HCT116 (cell line): ENCODE measurements around the gene BNC2. TPM values are rescaled to one million over a fixed set of nuclear protein-coding genes. Genes with fewer than 3 reads are reported as not detected.

ENCODE experiments used
- ATAC-seq: fragments of 200-7000 bp; cut with Tn5 transposase; 2 replicates; pipeline ENCODE4 v1.9.1; 2020; ENCODE audit warnings: mild to moderate bottlenecking, moderate library complexity
- BruUV-seq: library from RNA; stranded (reverse); fragments of 400-500 nt; replicated peaks from 2 replicates; lab custom pipeline; 2021; lab: Mats Ljungman, UMichigan
- CTCF ChIA-PET: fragments of 300-600 bp; sonication (Branson Sonifier 250); formaldehyde crosslinking; loops from one replicate; lab custom pipeline; 2021; ENCODE audit warnings: antibody characterized with exemption; lab: Charles Lee
- POLR2A ChIA-PET: fragments of 300-600, 350-600 bp; sonication (Branson Sonifier 250); formaldehyde crosslinking; loops from one replicate; lab custom pipeline; 2021; ENCODE audit warnings: antibody characterized with exemption; lab: Charles Lee
- RAD21 ChIA-PET, 2 experiments: fragments of 300-600 bp; sonication (Branson Sonifier 250); formaldehyde crosslinking; loops; one replicate each; lab custom pipeline; 2023; ENCODE audit warnings: low total read pairs in 2 of 2; ENCODE audit not compliant: uncharacterized antibody in 2 of 2, unreplicated experiment in 2 of 2, low non-redundant PET in 1 of 2; lab: Charles Lee
- DNase-seq: peaks from one replicate; pipeline ENCODE4 v3.0.0-alpha.2; 2010; ENCODE audit warnings: low read depth, low spot score
- H2AFZ ChIP-seq: fragments of 200-600 bp; shearing (Covaris generic), sonication (generic); 2 replicates; pipeline ENCODE4 v1.6.1; 2017; ENCODE audit warnings: low read depth, mixed run types, mixed read lengths, antibody characterized with exemption, low read length; ENCODE audit not compliant: poor library complexity, severe bottlenecking
- H3K27ac ChIP-seq: 2 replicates; pipeline ENCODE4 v1.5.1; 2012; ENCODE audit warnings: low read depth, low read length
- H3K27me3 ChIP-seq: fragments of 200-600 bp; sonication (generic); 2 replicates; pipeline ENCODE4 v1.6.1; 2016; ENCODE audit warnings: mixed run types, low read length, mixed read lengths; ENCODE audit not compliant: insufficient read depth
- H3K36me3 ChIP-seq, 2 experiments: fragments of 200-500 bp in 1 of 2; fragments of 200-600 bp in 1 of 2; sonication (Bioruptor generic) in 1 of 2; sonication (generic) in 1 of 2; 2 replicates each; pipeline versions ENCODE4 v1.5.1 to v1.6.1; 2014 to 2016; ENCODE audit warnings: low read length in 2 of 2, inconsistent platforms in 1 of 2, mixed read lengths in 1 of 2, mixed run types in 1 of 2; ENCODE audit not compliant: insufficient read depth in 2 of 2, control insufficient read depth in 1 of 2
- H3K4me1 ChIP-seq, 2 experiments: fragments of 200-600 bp in 1 of 2; sonication (generic) in 1 of 2; 2 replicates each; pipeline versions ENCODE4 v1.5.1 to v1.6.1; 2012 to 2017; ENCODE audit warnings: low read length in 2 of 2, inconsistent platforms in 1 of 2, mild to moderate bottlenecking in 1 of 2, mixed read lengths in 1 of 2, mixed run types in 1 of 2, moderate library complexity in 1 of 2; ENCODE audit not compliant: insufficient read depth in 2 of 2, control insufficient read depth in 1 of 2
- H3K4me2 ChIP-seq: fragments of 200-600 bp; sonication (generic); 2 replicates; pipeline ENCODE4 v1.6.1; 2017; ENCODE audit warnings: mixed run types, low read length, mixed read lengths
- H3K4me3 ChIP-seq, 2 experiments: fragments of 200-600 bp in 1 of 2; sonication (generic) in 1 of 2; replicated peaks in 1 of 2; 2 replicates each; pipeline ENCODE4 v1.5.1; 2011 to 2016; ENCODE audit warnings: low read length in 2 of 2, control low read depth in 1 of 2, low read depth in 1 of 2, mild to moderate bottlenecking in 1 of 2, mixed read lengths in 1 of 2, mixed run types in 1 of 2
- H3K79me2 ChIP-seq: fragments of 200-600 bp; sonication (generic); 2 replicates; pipeline ENCODE4 v1.6.1; 2017; ENCODE audit warnings: mild to moderate bottlenecking, mixed run types, low read length, moderate library complexity, mixed read lengths; ENCODE audit not compliant: insufficient read depth
- H3K9ac ChIP-seq: fragments of 200-600 bp; sonication (generic); 2 replicates; pipeline ENCODE4 v1.6.1; 2016; ENCODE audit warnings: low read length, mixed read lengths
- H3K9me2 ChIP-seq: fragments of 200-600 bp; sonication (generic), shearing (Covaris generic); 2 replicates; pipeline ENCODE4 v1.6.1; 2017; ENCODE audit warnings: mixed run types, mild to moderate bottlenecking, moderate library complexity; ENCODE audit not compliant: insufficient read depth
- H3K9me3 ChIP-seq, 2 experiments: fragments of 200-500 bp in 1 of 2; fragments of 200-600 bp in 1 of 2; sonication (Bioruptor generic) in 1 of 2; sonication (generic) in 1 of 2; 2 replicates each; pipeline ENCODE4 v1.6.1; 2014 to 2017; ENCODE audit warnings: low read length in 2 of 2, mixed read lengths in 2 of 2, inconsistent platforms in 1 of 2, low read depth in 1 of 2, mild to moderate bottlenecking in 1 of 2, mixed run types in 1 of 2, moderate library complexity in 1 of 2; ENCODE audit not compliant: control insufficient read depth in 1 of 2, insufficient read depth in 1 of 2
- H4K20me1 ChIP-seq: fragments of 200-600 bp; sonication (generic), shearing (Covaris generic); 2 replicates; pipeline ENCODE4 v1.6.1; 2017; ENCODE audit warnings: mixed run types, mild to moderate bottlenecking, moderate library complexity; ENCODE audit not compliant: insufficient read depth
- EGR1 ChIP-seq: IDR thresholded peaks from 2 replicates; pipeline ENCODE4 v1.6.1; 2012; ENCODE audit warnings: low read depth
- RAD21 ChIP-seq: IDR thresholded peaks from 2 replicates; pipeline ENCODE4 v1.6.1; 2012; ENCODE audit warnings: low read depth, mild to moderate bottlenecking
- SP1 ChIP-seq: IDR thresholded peaks from 2 replicates; pipeline ENCODE4 v1.6.1; 2012; ENCODE audit warnings: low read depth
- SRF ChIP-seq: IDR thresholded peaks from 2 replicates; pipeline ENCODE4 v1.6.1; 2012; ENCODE audit warnings: low read depth
- YY1 ChIP-seq: IDR thresholded peaks from 2 replicates; pipeline ENCODE4 v1.6.1; 2011; ENCODE audit warnings: low read length, low read depth, moderate library complexity, mild to moderate bottlenecking; ENCODE audit not compliant: insufficient replicate concordance; ENCODE audit errors: extremely low read depth
- ZFX ChIP-seq: fragments of 450-650 bp; IDR thresholded peaks from 2 replicates; pipeline ENCODE4 v1.6.1; 2017
- ZNF274 ChIP-seq: fragments of 200-500 bp; sonication (Bioruptor generic); IDR thresholded peaks from 2 replicates; pipeline ENCODE4 v1.6.1; 2014; ENCODE audit warnings: mild to moderate bottlenecking, low read depth, low read length, inconsistent platforms
- intact Hi-C: fragments of 100-400 bp; cut with micrococcal nuclease; formaldehyde crosslinking; loops from 2 replicates; pipeline ENCODE4 v1.10.0; 2022
- total RNA-seq: library from RNA; stranded (reverse); gene quantifications from one replicate; pipeline ENCODE4 v1.2.1, GENCODE V29; 2021; ENCODE audit not compliant: unreplicated experiment
- TF ChIP-seq, protein P1 (sequence below), 3 experiments: fragments of 200-600 bp in 1 of 3; sonication (generic) in 1 of 3; IDR thresholded peaks in 2 of 3; conservative IDR thresholded peaks in 1 of 3; 2 replicates each; pipeline ENCODE4 v1.5.1; 2012 to 2017; ENCODE audit warnings: low read depth in 2 of 3, low read length in 2 of 3, antibody characterized with exemption in 1 of 3, borderline replicate concordance in 1 of 3, control low read depth in 1 of 3, mild to moderate bottlenecking in 1 of 3, mixed read lengths in 1 of 3, mixed run types in 1 of 3, moderate library complexity in 1 of 3; ENCODE audit not compliant: insufficient read depth in 1 of 3
- TF ChIP-seq, protein P2 (sequence below): IDR thresholded peaks from 2 replicates; pipeline ENCODE4 v1.6.1; 2011; ENCODE audit warnings: mild to moderate bottlenecking, low read length, moderate library complexity; ENCODE audit not compliant: insufficient replicate concordance; ENCODE audit errors: extremely low read depth

BNC2 gene
- total RNA-seq, 1 experiment from 2014 or later: 0.37 TPM

DNA sequence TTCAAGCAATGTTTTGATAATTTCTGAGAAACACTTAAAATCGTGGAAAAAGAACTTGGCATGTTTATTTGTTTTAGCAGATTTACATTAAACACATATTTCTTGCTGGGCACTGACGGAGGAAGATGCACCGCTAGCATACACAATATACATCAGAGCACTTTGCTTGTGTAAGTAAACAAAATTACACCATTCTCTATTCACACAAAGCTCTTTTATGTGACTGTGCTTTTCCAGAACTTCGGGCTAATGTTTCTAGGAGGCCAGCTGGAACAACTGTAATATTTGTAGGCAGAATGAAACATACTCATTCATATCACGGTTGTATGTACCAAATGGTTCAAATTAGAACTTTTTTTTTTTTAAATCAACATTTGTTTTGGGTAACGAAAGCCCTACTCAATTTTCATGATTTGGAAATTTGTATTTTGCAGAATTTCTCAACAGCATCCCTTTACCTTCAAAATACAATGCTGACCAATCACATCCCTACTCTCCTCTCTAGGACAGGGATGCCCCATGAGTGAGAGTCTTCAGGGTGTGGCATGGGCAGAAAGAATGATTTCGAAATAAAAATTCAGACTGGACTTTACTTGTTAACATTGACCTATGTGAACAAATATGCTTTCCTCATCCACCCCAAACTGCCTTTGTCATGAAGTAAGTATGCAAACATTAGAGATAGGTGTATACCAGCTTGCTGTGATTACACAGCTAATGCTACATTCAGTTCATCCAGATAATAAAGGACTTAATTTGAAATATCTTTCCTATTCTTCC is 425.1 kb downstream of the BNC2 start:
- ChIA-PET RAD21 (no interaction called here), CTCF (no interaction called here), POLR2A (no interaction called here)
- intact Hi-C loops: no loop called here
- peaks cover 0 to 6% of the 10 kb centered on the region in 2 experiments; a peak in 1 of 4 replicates for H3K4me1 ChIP-seq
- ATAC-seq (no peak), DNase-seq (no peak)
- H3K9me2 ChIP-seq: no peaks in the 10 kb centered on the region
- no peaks in the 10 kb centered on the region for H3K9me3 ChIP-seq
- H2AFZ ChIP-seq: no peak overlapping the region
- H3K36me3 ChIP-seq: no peaks in the 10 kb centered on the region
- H3K4me3 ChIP-seq: no peak overlapping the region
- BruUV-seq: no TSS peak
- TF ChIP-seq ZNF274: no peak
- no peak for TF ChIP-seq RAD21
- no peak for TF ChIP-seq SP1
- TF ChIP-seq, protein P1, sequence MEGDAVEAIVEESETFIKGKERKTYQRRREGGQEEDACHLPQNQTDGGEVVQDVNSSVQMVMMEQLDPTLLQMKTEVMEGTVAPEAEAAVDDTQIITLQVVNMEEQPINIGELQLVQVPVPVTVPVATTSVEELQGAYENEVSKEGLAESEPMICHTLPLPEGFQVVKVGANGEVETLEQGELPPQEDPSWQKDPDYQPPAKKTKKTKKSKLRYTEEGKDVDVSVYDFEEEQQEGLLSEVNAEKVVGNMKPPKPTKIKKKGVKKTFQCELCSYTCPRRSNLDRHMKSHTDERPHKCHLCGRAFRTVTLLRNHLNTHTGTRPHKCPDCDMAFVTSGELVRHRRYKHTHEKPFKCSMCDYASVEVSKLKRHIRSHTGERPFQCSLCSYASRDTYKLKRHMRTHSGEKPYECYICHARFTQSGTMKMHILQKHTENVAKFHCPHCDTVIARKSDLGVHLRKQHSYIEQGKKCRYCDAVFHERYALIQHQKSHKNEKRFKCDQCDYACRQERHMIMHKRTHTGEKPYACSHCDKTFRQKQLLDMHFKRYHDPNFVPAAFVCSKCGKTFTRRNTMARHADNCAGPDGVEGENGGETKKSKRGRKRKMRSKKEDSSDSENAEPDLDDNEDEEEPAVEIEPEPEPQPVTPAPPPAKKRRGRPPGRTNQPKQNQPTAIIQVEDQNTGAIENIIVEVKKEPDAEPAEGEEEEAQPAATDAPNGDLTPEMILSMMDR (IDR thresholded peaks at IDR 0.05 in 2 of 3, conservative IDR thresholded peaks at IDR 0.05 in 1 of 3; ENCODE audit: borderline replicate concordance in 1 of 3, insufficient read depth in 1 of 3, low read depth in 2 of 3, low read length in 2 of 3): no peak
- TF ChIP-seq ZFX: no peak
- no peak for TF ChIP-seq YY1
- TF ChIP-seq, protein P2, sequence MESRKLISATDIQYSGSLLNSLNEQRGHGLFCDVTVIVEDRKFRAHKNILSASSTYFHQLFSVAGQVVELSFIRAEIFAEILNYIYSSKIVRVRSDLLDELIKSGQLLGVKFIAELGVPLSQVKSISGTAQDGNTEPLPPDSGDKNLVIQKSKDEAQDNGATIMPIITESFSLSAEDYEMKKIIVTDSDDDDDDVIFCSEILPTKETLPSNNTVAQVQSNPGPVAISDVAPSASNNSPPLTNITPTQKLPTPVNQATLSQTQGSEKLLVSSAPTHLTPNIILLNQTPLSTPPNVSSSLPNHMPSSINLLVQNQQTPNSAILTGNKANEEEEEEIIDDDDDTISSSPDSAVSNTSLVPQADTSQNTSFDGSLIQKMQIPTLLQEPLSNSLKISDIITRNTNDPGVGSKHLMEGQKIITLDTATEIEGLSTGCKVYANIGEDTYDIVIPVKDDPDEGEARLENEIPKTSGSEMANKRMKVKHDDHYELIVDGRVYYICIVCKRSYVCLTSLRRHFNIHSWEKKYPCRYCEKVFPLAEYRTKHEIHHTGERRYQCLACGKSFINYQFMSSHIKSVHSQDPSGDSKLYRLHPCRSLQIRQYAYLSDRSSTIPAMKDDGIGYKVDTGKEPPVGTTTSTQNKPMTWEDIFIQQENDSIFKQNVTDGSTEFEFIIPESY: no peak
- TF ChIP-seq EGR1: no peak
- TF ChIP-seq SRF: no peak
- no peak overlapping the region for H3K4me2 ChIP-seq
- H3K79me2 ChIP-seq: no peaks in the 10 kb centered on the region
- H3K27ac ChIP-seq: no peak overlapping the region
- H3K9ac ChIP-seq: no peak overlapping the region
- peaks cover 43% of the 10 kb centered on the region for H3K27me3 ChIP-seq
- no peaks in the 10 kb centered on the region for H4K20me1 ChIP-seq
